ENCODE results near the gene PDE11A.

Gene PDE11A

GRCh38 chr2:177618255-177619253 is 454.0 kb downstream of the PDE11A start:
- DNase-seq = peak; percentile 81 to 94

GRCh38 chr2:177617849-177618248 is 454.7 kb downstream of the PDE11A start:
- no peak for DNase-seq

- DNase-seq = no peak
Observed at GRCh38 chr2:177616731-177617130, 455.8 kb downstream of the PDE11A start.

GRCh38 chr2:177616066-177616465 is 456.5 kb downstream of the PDE11A start:
- DNase-seq = no peak

GRCh38 chr2:177612659-177613058 is 459.9 kb downstream of the PDE11A start:
- DNase-seq = no peak

GRCh38 chr2:177611310-177611886 is 461.2 kb downstream of the PDE11A start:
- DNase-seq = no peak

- DNase-seq = no peak
Observed at GRCh38 chr2:177610813-177611212, 461.8 kb downstream of the PDE11A start.

- no peak for DNase-seq
Observed at GRCh38 chr2:177606636-177607035, 465.9 kb downstream of the PDE11A start.

- DNase-seq = peak; percentile 3 to 63
Observed at GRCh38 chr2:177604271-177605065, 468.1 kb downstream of the PDE11A start.

- no peak for DNase-seq
Observed at GRCh38 chr2:177603768-177604167, 468.8 kb downstream of the PDE11A start.

GRCh38 chr2:177603181-177603580 is 469.4 kb downstream of the PDE11A start:
- no peak for DNase-seq

GRCh38 chr2:177602611-177603164 is 469.9 kb downstream of the PDE11A start:
- no peak for DNase-seq

- DNase-seq = no peak
Observed at GRCh38 chr2:177600917-177601316, 471.7 kb downstream of the PDE11A start.

GRCh38 chr2:177599956-177600355 is 472.6 kb downstream of the PDE11A start:
- DNase-seq = no peak

- DNase-seq = no peak
Observed at GRCh38 chr2:177599139-177599688, 473.4 kb downstream of the PDE11A start.

GRCh38 chr2:177598326-177599138 is 474.0 kb downstream of the PDE11A start:
- DNase-seq = no peak

GRCh38 chr2:177597759-177598158 is 474.8 kb downstream of the PDE11A start:
- no peak for DNase-seq

GRCh38 chr2:177596866-177597265 is 475.7 kb downstream of the PDE11A start:
- no peak for DNase-seq

GRCh38 chr2:177595126-177595845 is 477.3 kb downstream of the PDE11A start:
- no peak for DNase-seq

- no peak for DNase-seq
Observed at GRCh38 chr2:177593402-177593801, 479.2 kb downstream of the PDE11A start.

GRCh38 chr2:177592945-177593344 is 479.6 kb downstream of the PDE11A start:
- DNase-seq = no peak
